Measurements from ENCODE around the gene STAT4.

The STAT4 gene

DNA sequence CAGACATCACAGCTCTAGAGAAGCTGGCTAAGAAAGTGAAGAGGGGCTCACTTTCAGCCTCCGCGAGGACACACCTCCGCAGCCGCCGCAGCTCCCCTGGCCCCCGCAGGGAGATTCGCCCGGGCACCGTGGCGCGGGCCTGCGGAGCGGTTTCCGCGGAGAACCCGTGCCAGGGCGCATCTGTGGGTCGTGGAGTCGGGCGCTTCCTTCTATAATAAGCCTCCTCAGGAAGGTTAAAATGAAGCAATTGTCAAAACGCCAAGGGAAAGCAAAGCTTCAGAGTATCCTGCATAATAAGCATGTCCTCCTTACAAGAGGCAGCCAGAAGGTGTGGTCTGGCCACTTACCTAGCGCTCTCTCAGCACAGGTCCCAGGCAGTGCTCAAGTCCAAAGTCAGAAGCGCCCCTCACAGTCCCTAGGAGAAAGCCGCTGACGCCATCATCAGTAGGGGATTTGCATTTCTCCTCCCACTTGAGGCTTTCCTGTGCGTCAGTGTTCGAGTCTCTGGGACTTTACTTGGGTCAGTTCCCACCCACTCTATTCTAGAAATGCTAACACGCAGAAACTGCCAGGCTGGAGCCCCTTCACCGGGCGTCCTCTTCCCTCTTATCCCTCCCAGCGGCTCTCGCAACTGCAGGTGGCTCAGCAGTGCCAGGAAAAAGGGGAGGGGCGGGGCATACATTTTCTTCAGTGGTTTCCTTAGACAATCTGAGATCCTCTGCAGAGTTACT, at the start of gene STAT4:
Gene STAT4 (minus strand): TSS at position 395 of the 731 bp plus-strand sequence. CDS start 2,791 bp downstream, outside the sequence.
- DNase-seq (ENCODE audit: low read depth in 2 of 2) = no peak

- DNase-seq (ENCODE audit: low read depth in 2 of 2) = no peak
These were observed 49.2 kb upstream of the STAT4 start for GRCh38 chr2:191199929-191200512.

- no peak for DNase-seq (ENCODE audit: low read depth in 2 of 2)
These were observed 47.5 kb upstream of the STAT4 start for GRCh38 chr2:191198271-191198670.

GRCh38 chr2:191197096-191197495, 46.3 kb upstream of the STAT4 start:
- DNase-seq (ENCODE audit: low read depth in 2 of 2) = no peak

GRCh38 chr2:191195021-191195420, 44.2 kb upstream of the STAT4 start:
- DNase-seq (ENCODE audit: low read depth in 2 of 2) = no peak

- DNase-seq (ENCODE audit: low read depth in 2 of 2) = no peak
These were observed 40.2 kb upstream of the STAT4 start for GRCh38 chr2:191190861-191191552.

- DNase-seq (ENCODE audit: low read depth in 2 of 2) = no peak
These were observed 39.6 kb upstream of the STAT4 start for GRCh38 chr2:191190435-191190834.

DNA sequence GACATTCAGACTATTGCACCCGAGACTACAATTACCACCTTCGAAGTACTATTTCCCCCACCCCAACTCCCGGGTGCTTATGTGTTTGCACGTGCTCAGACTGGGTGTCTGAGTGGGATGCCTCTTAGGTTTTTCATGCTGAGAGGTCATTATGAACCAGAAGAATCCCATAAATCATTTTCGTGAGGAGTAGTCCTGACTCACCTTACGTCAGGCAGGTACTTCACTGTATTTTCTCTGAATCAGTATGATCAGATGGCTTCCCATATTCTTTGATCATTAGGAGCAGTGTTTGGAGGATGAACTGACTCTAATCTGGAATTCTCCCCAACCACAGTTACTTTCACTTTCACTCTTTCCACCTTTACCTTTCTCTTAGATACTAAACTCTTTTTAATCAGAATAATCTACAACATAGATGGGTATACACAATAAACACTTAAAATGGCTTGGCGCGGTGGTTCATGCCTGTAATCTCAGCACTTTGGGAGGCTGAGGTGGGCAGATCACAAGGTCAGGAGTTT, 38.4 kb upstream of the STAT4 start:
- DNase-seq (ENCODE audit: low read depth in 2 of 2) = no peak

DNA sequence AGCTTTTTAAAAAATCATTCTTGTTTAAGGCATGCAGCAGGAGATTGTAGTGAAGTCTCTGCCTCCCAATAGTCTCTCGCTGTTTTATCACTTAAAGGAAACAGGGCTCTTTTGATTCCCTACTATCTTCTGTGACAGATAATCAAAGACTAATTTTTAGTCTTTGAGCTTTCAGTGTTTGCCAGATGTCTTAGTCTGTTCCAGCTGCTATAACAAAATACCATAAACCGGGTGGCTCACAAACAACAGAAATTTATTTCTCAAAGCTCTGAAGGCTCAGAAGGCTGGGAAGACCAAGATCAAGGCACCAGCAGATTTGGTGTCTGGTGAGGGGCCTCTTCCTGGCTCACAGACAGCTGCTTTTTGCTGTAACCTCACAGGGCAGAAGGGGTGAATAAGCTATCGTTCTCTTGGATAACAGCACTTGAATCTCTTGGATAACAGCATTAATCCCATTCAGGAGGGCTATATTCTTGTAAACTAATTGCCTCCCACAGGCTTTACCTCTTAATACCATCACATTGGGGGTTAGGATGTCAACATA, 37.8 kb upstream of the STAT4 start:
- no peak for DNase-seq (ENCODE audit: low read depth in 2 of 2)

DNA sequence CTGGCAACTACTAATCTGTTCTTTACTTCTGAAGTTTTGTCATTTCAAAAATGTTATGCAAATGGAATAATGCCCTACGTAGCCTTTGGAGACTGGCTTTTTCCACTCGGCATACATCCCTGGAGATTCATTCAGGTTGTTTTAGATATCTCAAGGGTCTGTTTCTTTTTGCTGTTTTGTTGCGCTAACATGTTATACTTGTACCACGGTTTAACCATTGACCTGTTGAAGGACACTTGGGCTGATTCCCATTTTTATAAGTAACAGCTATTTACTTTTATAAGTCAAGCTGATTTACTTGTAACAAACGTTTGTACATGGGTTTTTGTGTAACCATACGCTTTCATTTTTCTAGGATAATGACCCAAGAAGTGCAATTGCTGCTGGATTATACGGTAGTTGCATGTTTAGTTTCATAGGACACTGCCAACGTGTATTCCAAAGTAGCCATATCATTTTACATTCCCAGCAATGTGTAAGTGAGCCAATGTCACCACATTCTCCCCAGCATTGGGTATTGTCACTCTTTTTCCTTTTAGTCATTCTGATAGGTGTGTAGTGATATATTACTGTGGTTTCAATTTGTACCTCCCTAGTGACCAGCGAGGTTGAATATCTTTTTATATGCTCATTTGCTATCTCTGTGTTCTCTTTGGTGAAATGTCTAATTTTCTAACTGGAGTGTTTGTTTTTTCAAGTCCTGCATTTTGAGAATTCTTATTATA, 36.5 kb upstream of the STAT4 start:
- no peak for DNase-seq (ENCODE audit: low read depth in 2 of 2)

DNA sequence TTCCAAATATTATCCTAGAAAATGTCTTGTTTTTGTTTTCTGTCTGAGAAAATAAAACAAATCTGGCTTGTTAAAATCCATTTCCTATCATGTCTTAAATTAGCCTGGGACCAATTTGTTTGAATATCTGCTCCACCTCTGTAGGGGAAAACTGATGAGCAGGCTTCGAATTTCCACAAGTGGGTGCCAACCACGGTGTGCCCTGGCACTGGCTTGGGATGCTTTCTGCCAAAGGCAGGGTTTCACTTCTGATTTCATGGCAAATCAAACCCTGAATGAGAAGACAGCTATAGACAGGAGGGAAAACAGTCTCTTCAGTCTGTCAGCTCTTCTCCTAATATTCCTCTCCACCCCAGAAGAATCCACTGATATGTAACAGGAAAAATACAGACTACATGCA, 33.7 kb upstream of the STAT4 start:
- no peak for DNase-seq (ENCODE audit: low read depth in 2 of 2)

GRCh38 chr2:191183516-191183915, 32.7 kb upstream of the STAT4 start:
- no peak for DNase-seq (ENCODE audit: low read depth in 2 of 2)

DNA sequence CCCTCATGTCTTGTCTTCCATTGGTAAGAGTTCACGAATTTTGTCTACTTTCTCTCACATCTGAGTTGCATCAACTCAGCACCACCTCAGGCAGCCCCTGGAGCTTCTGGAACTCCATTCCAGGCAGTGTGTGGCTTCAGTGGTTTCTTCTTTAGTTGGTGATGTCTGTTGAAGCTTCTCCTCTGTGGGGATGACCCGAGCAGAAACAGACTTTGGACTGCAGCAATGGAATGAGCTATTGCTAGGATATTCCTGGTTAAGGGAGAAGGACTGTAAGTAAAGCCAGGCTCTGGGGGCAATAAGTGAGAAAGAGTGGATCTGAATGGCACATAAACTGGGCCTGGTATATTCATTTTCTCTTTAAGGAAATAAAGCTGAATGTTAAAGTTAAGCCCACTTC, 32.3 kb upstream of the STAT4 start:
- DNase-seq (ENCODE audit: low read depth in 2 of 2) = no peak

DNA sequence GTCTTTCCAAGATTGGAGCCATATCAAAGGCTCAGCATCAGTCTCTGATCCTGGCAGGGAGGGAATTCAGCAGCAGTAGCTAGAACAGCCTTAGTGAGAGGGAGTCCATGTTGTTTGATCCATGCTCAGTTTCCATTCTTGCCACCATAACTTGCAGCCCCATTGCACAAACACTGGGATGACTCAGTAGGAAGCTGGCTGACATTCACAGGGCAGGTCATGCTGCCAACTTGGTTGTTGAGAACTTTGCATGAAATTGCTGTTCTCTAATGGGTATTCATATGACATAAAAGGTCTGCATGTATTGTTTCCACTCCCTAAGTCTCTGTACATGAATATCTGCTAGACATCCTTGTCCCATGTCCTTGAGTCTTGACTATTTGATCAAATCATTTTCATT, 29.9 kb upstream of the STAT4 start:
- no peak for DNase-seq (ENCODE audit: low read depth in 2 of 2)

- DNase-seq (ENCODE audit: low read depth in 2 of 2) = no peak
These were observed 29.5 kb upstream of the STAT4 start for GRCh38 chr2:191180276-191180675.

- DNase-seq (ENCODE audit: low read depth in 2 of 2) = peak in 1 of 2 experiments; percentile 29
These were observed 28.2 kb upstream of the STAT4 start for GRCh38 chr2:191178806-191179514.

GRCh38 chr2:191177751-191178736, 27.2 kb upstream of the STAT4 start:
- DNase-seq (ENCODE audit: low read depth in 2 of 2) = no peak

- DNase-seq (ENCODE audit: low read depth in 2 of 2) = no peak
These were observed 26.1 kb upstream of the STAT4 start for GRCh38 chr2:191176801-191177438.

- DNase-seq (ENCODE audit: low read depth in 2 of 2) = no peak
These were observed 25.5 kb upstream of the STAT4 start for GRCh38 chr2:191176305-191176704.

Data from fibroblast of skin of left quadriceps (primary cell).